Measurements from ENCODE around the gene CACTIN. TPM values are rescaled to one million over a fixed set of nuclear protein-coding genes. Genes with fewer than 3 reads are reported as not detected.

Gene CACTIN
- total RNA-seq, 6 experiments from 2014 or later = 8.4 to 14.9 (median 10.3) TPM

GRCh38 chr19:3657395-3657769, 30.8 kb upstream of the CACTIN start:
- no peak overlapping the region for H3K4me3 ChIP-seq
- intact Hi-C loops (cut with DNase I) = no loop called here
- no peak for ATAC-seq
- no peak for DNase-seq
- peaks cover 0 to 26% (median 10%) of the 10 kb centered on the region in 4 donors for H3K4me1 ChIP-seq
- no peaks in the 10 kb centered on the region for H3K27me3 ChIP-seq
- WGBS (ENCODE audit: insufficient coverage, low coverage, low lambda C conversion rate, missing lambda C conversion rate) = 100% methylated on average over 3 of the region's 16 CpGs
- TF ChIP-seq POLR2A (IDR thresholded peaks at IDR 0.05) (no peak), CTCF (IDR thresholded peaks at IDR 0.05) (no peak)
- H3K27ac ChIP-seq = no peak overlapping the region
- H3K36me3 ChIP-seq = no peaks in the 10 kb centered on the region
- no peaks in the 10 kb centered on the region for H3K9me3 ChIP-seq

- Histone ChIP-seq H3K4me1 (peaks cover 0 to 26% (median 10%) of the 10 kb centered on the region in 4 donors), H3K9me3 (no peaks in the 10 kb centered on the region), H3K4me3 (no peak overlapping the region), H3K27me3 (no peaks in the 10 kb centered on the region), H3K27ac (no peak overlapping the region), H3K36me3 (no peaks in the 10 kb centered on the region)
- DNase-seq = no peak
- no peak for TF ChIP-seq POLR2A (IDR thresholded peaks at IDR 0.05)
- no peak for TF ChIP-seq CTCF (IDR thresholded peaks at IDR 0.05)
- intact Hi-C loops (cut with DNase I) = no loop called here
- WGBS (ENCODE audit: insufficient coverage, low coverage, low lambda C conversion rate, missing lambda C conversion rate) = 87% methylated on average over 3 of the region's 19 CpGs
- ATAC-seq = no peak
Observed at GRCh38 chr19:3656747-3657394, 30.3 kb upstream of the CACTIN start.

GRCh38 chr19:3656073-3656746, 29.6 kb upstream of the CACTIN start:
- intact Hi-C loops (cut with DNase I) = no loop called here
- WGBS (ENCODE audit: insufficient coverage, low coverage, low lambda C conversion rate, missing lambda C conversion rate) = 100% methylated on average over 2 of the region's 36 CpGs
- peaks cover 0 to 26% (median 10%) of the 10 kb centered on the region in 4 donors for H3K4me1 ChIP-seq
- no peak overlapping the region for H3K4me3 ChIP-seq
- no peak overlapping the region for H3K27ac ChIP-seq
- no peaks in the 10 kb centered on the region for H3K9me3 ChIP-seq
- no peak for TF ChIP-seq POLR2A (IDR thresholded peaks at IDR 0.05)
- no peak for TF ChIP-seq CTCF (IDR thresholded peaks at IDR 0.05)
- H3K36me3 ChIP-seq = no peaks in the 10 kb centered on the region
- DNase-seq = no peak
- ATAC-seq = no peak
- H3K27me3 ChIP-seq = no peaks in the 10 kb centered on the region

GRCh38 chr19:3655402-3656072, 28.9 kb upstream of the CACTIN start:
- Histone ChIP-seq H3K27me3 (no peaks in the 10 kb centered on the region), H3K36me3 (no peaks in the 10 kb centered on the region), H3K9me3 (no peaks in the 10 kb centered on the region), H3K4me1 (peaks cover 0 to 26% (median 10%) of the 10 kb centered on the region in 4 donors), H3K27ac (no peak overlapping the region), H3K4me3 (no peak overlapping the region)
- 53% methylated on average over 3 of the region's 25 CpGs for WGBS (ENCODE audit: insufficient coverage, low coverage, low lambda C conversion rate, missing lambda C conversion rate)
- TF ChIP-seq POLR2A (IDR thresholded peaks at IDR 0.05) (no peak), CTCF (IDR thresholded peaks at IDR 0.05) (no peak)
- intact Hi-C loops (cut with DNase I) = no loop called here
- no peak for DNase-seq
- ATAC-seq = no peak

All from right lobe of liver (tissue), 6 donors.